ENCODE measurements around the gene KIFC3.

DNA sequence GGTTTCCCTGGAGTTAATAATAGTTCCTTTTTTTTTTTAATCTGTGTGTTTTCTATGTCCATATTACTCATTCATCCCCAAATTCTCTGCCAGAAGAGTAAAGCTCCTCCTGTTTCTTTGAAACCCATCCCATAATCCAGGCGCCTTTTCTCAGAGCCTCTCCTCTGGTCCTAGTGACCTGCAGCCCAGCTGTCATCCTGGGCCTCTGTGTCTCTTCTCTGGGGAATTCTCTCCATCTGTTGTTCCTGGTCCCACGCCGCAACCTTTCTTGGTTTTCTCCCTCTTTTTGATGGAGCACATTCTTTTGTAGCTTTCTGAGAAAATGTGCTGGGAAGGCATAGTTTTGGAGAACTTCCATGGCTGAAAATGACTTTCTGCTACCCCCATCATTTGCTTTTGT lies 56.5 kb downstream of the KIFC3 start:
- TF ChIP-seq POLR2AphosphoS5 (IDR thresholded peaks at IDR 0.05) = no peak
- TF ChIP-seq, protein P1, sequence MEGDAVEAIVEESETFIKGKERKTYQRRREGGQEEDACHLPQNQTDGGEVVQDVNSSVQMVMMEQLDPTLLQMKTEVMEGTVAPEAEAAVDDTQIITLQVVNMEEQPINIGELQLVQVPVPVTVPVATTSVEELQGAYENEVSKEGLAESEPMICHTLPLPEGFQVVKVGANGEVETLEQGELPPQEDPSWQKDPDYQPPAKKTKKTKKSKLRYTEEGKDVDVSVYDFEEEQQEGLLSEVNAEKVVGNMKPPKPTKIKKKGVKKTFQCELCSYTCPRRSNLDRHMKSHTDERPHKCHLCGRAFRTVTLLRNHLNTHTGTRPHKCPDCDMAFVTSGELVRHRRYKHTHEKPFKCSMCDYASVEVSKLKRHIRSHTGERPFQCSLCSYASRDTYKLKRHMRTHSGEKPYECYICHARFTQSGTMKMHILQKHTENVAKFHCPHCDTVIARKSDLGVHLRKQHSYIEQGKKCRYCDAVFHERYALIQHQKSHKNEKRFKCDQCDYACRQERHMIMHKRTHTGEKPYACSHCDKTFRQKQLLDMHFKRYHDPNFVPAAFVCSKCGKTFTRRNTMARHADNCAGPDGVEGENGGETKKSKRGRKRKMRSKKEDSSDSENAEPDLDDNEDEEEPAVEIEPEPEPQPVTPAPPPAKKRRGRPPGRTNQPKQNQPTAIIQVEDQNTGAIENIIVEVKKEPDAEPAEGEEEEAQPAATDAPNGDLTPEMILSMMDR (IDR thresholded peaks at IDR 0.05) = no peak
